Measurements from ENCODE around the gene ITGAL.

- TF ChIP-seq CTCF (IDR thresholded peaks at IDR 0.05) = no peak
- no peak for TF ChIP-seq POLR2A (IDR thresholded peaks at IDR 0.05)
Measured at GRCh38 chr16:30470632-30470995, 1.9 kb upstream of the ITGAL start.
